GM12801 (cell line): Measurements from ENCODE around the gene NOX1.

Source experiments
- CTCF ChIP-seq: IDR thresholded peaks from one replicate; pipeline ENCODE4 v1.5.1; 2011; ENCODE audit warnings: control low read depth; ENCODE audit not compliant: insufficient read length; ENCODE audit errors: extremely low read depth

NOX1 gene

GRCh38 chrX:100883654-100884053 lies 9.5 kb upstream of the NOX1 start:
- no peak for TF ChIP-seq CTCF

- TF ChIP-seq CTCF = no peak
These were observed 6.2 kb upstream of the NOX1 start for GRCh38 chrX:100880368-100880767.

GRCh38 chrX:100871594-100872560 lies 2.3 kb downstream of the NOX1 start:
- no peak for TF ChIP-seq CTCF

GRCh38 chrX:100870527-100870926 lies 3.6 kb downstream of the NOX1 start:
- no peak for TF ChIP-seq CTCF

- TF ChIP-seq CTCF = no peak
These were observed 5.9 kb downstream of the NOX1 start for GRCh38 chrX:100868273-100868672.

GRCh38 chrX:100864657-100865391 lies 9.3 kb downstream of the NOX1 start:
- no peak for TF ChIP-seq CTCF

- no peak for TF ChIP-seq CTCF
These were observed 10.8 kb downstream of the NOX1 start for GRCh38 chrX:100863326-100863864.
